K562 (cell line): ENCODE results near the gene DNAAF3. TPM values are rescaled to one million over a fixed set of nuclear protein-coding genes. Genes with fewer than 3 reads are reported as not detected.
A peak's percentile ranks its signal among the peaks of the same experiment; 100 is the strongest.

Experiments
- ATAC-seq: fragments of 200-7000 bp; cut with Tn5 transposase; 3 replicates; pipeline ENCODE4 v1.9.1; 2020; ENCODE audit warnings: moderate library complexity
- BruUV-seq: library from RNA; stranded (reverse); fragments of 400-500 nt; replicated peaks from 2 replicates; lab custom pipeline; 2021; lab: Mats Ljungman, UMichigan
- CTCF ChIA-PET: fragments of 300-600 bp; formaldehyde crosslinking; extraction: SDS; loops from one replicate; lab custom pipeline; 2021; ENCODE audit warnings: low intra/inter-chr PET ratio; lab: Yijun Ruan, JAX
- POLR2A ChIA-PET: fragments of 300-600, 350-650 bp; sonication (Branson Sonifier 250); formaldehyde crosslinking; extraction: SDS; loops from one replicate; lab custom pipeline; 2021; ENCODE audit warnings: antibody characterized with exemption, inconsistent platforms; lab: Yijun Ruan, JAX
- DNase-seq, 4 experiments: peaks; one replicate each; pipeline versions ENCODE4 v3.0.0 to v3.0.0-alpha.2; 2011 to 2018; ENCODE audit warnings: low spot score in 3 of 4, mixed read lengths in 3 of 4; ENCODE audit errors: extremely low read depth in 1 of 4
- FAIRE-seq: peaks from 2 replicates; lab custom pipeline; 2011; peaks lifted over from hg19 to GRCh38; lab: Jason Lieb, UNC
- H2AFZ ChIP-seq: 2 replicates; pipeline ENCODE4 v1.6.0; 2011; ENCODE audit warnings: low read depth, low read length, control low read depth, inconsistent platforms
- H3K27ac ChIP-seq: fragments of 200-600 bp; 3 replicates; pipeline ENCODE4 v1.8.0; 2011; ENCODE audit warnings: low read depth, mild to moderate bottlenecking, control low read depth, inconsistent platforms, low read length, moderate library complexity, mixed read lengths; ENCODE audit errors: extremely low read depth
- H3K27me3 ChIP-seq, 2 experiments: fragments of 300-600 bp in 1 of 2; 2 replicates in 1 of 2; 3 replicates in 1 of 2; pipeline versions ENCODE4 v1.6.0 to v1.8.0; 2011; ENCODE audit warnings: inconsistent platforms in 2 of 2, low read length in 2 of 2, mild to moderate bottlenecking in 1 of 2, mixed read lengths in 1 of 2, moderate library complexity in 1 of 2; ENCODE audit not compliant: control insufficient read depth in 2 of 2, insufficient read depth in 2 of 2
- H3K36me3 ChIP-seq: fragments of 300-600 bp; 3 replicates; pipeline ENCODE4 v1.8.0; 2011; ENCODE audit warnings: mild to moderate bottlenecking, low read length, inconsistent platforms; ENCODE audit not compliant: control insufficient read depth, insufficient read depth
- H3K4me1 ChIP-seq, 2 experiments: fragments of 200-600 bp in 1 of 2; replicated peaks in 1 of 2; 2 replicates in 1 of 2; 3 replicates in 1 of 2; pipeline versions ENCODE4 v1.5.1 to v1.8.0; 2011; ENCODE audit warnings: inconsistent platforms in 2 of 2, low read length in 2 of 2, mild to moderate bottlenecking in 1 of 2, mixed read lengths in 1 of 2, moderate library complexity in 1 of 2; ENCODE audit not compliant: control insufficient read depth in 2 of 2, insufficient read depth in 2 of 2
- H3K4me2 ChIP-seq: 2 replicates; pipeline ENCODE4 v1.6.1; 2011; ENCODE audit warnings: low read length, control low read depth, inconsistent platforms, mixed read lengths; ENCODE audit not compliant: insufficient read depth
- H3K4me3 ChIP-seq: fragments of 200-600 bp; sonication (generic), shearing (Covaris generic); 2 replicates; pipeline ENCODE4 v1.5.1; 2016; ENCODE audit warnings: control low read depth, inconsistent platforms
- H3K79me2 ChIP-seq: fragments of 200-600 bp; 3 replicates; pipeline ENCODE4 v1.8.0; 2011; ENCODE audit warnings: low read length, inconsistent platforms; ENCODE audit not compliant: control insufficient read depth, insufficient read depth
- H3K9ac ChIP-seq, 2 experiments: 2 replicates each; pipeline versions ENCODE4 v1.6.0 to v1.6.1; 2011; ENCODE audit warnings: low read depth in 2 of 2, low read length in 2 of 2, control low read depth in 1 of 2, inconsistent platforms in 1 of 2, mild to moderate bottlenecking in 1 of 2, mixed read lengths in 1 of 2; ENCODE audit not compliant: insufficient read depth in 1 of 2
- H3K9me1 ChIP-seq: one replicate; pipeline ENCODE4 v1.6.0; 2011; ENCODE audit warnings: inconsistent platforms, mild to moderate bottlenecking, low read length, moderate library complexity; ENCODE audit not compliant: control insufficient read depth, insufficient read depth
- H3K9me3 ChIP-seq: replicated peaks from 2 replicates; pipeline ENCODE4 v1.5.1; 2011; ENCODE audit warnings: low read depth, low read length, inconsistent platforms; ENCODE audit not compliant: control insufficient read depth, insufficient read depth
- H4K20me1 ChIP-seq: replicated peaks from 2 replicates; pipeline ENCODE4 v1.6.1; 2011; ENCODE audit warnings: low read length, inconsistent platforms, mixed read lengths; ENCODE audit not compliant: control insufficient read depth, insufficient read depth
- ATF7 ChIP-seq: fragments of 450-650 bp; IDR thresholded peaks from 2 replicates; pipeline ENCODE4 v1.7.1; 2014; ENCODE audit warnings: mild to moderate bottlenecking, moderate library complexity
- CHD1 ChIP-seq: fragments of 200-600 bp; sonication (generic); IDR thresholded peaks from one replicate; pipeline ENCODE4 v1.6.1; 2012; ENCODE audit warnings: mild to moderate bottlenecking, moderate library complexity, low read length, inconsistent platforms
- COPS2 ChIP-seq: fragments of 450-650 bp; conservative IDR thresholded peaks from 2 replicates; pipeline ENCODE4 v1.6.1; 2016; ENCODE audit warnings: mild to moderate bottlenecking, moderate library complexity
- FOXM1 ChIP-seq, 2 experiments: fragments of 450-650 bp in 1 of 2; sonication (generic) in 1 of 2; formaldehyde crosslinking in 1 of 2; IDR thresholded peaks; 2 replicates each; pipeline versions ENCODE4 v1.6.1 to v1.9.0; 2017 to 2022; ENCODE audit warnings: low read depth in 2 of 2, mild to moderate bottlenecking in 2 of 2, missing genetic modification reagents in 1 of 2, moderate library complexity in 1 of 2
- LEF1 ChIP-seq: fragments of 450-650 bp; IDR thresholded peaks from 2 replicates; pipeline ENCODE4 v1.6.1; 2016; ENCODE audit warnings: mild to moderate bottlenecking
- NR2F6 ChIP-seq: fragments of 450-650 bp; formaldehyde crosslinking; IDR thresholded peaks from 2 replicates; pipeline ENCODE4 v1.4.0; 2020; ENCODE audit warnings: mild to moderate bottlenecking
- POLR2AphosphoS2 ChIP-seq: IDR thresholded peaks from 2 replicates; pipeline ENCODE4 v1.6.1; 2012; ENCODE audit warnings: low read length, improper control_type of control experiment
- PRMT5 ChIP-seq: sonication (generic); formaldehyde crosslinking; IDR thresholded peaks from 2 replicates; pipeline ENCODE4 v1.5.0; 2020; ENCODE audit warnings: missing genetic modification reagents
- RBBP5 ChIP-seq: fragments of 200-600 bp; sonication (generic); IDR thresholded peaks from 2 replicates; pipeline ENCODE4 v1.6.1; 2012; ENCODE audit warnings: borderline replicate concordance, mild to moderate bottlenecking, low read length, control low read depth, inconsistent platforms; ENCODE audit not compliant: insufficient read depth, poor library complexity, severe bottlenecking
- SAP30 ChIP-seq: fragments of 200-600 bp; sonication (generic); IDR thresholded peaks from 2 replicates; pipeline ENCODE4 v1.6.1; 2012; ENCODE audit warnings: borderline replicate concordance, low read depth, mild to moderate bottlenecking, moderate library complexity, low read length, control low read depth, inconsistent platforms; ENCODE audit not compliant: insufficient read depth, poor library complexity, severe bottlenecking
- YBX1 ChIP-seq: fragments of 450-650 bp; IDR thresholded peaks from 2 replicates; pipeline ENCODE4 v1.7.1; 2016; ENCODE audit warnings: mild to moderate bottlenecking
- ZFX ChIP-seq: sonication (generic); formaldehyde crosslinking; IDR thresholded peaks from 2 replicates; pipeline ENCODE4 v1.8.0; 2022; ENCODE audit warnings: mild to moderate bottlenecking, missing genetic modification reagents, moderate library complexity
- ZNF253 ChIP-seq: fragments of 250-450 bp; sonication (Bioruptor Pico); conservative IDR thresholded peaks from 2 replicates; pipeline ENCODE4 v1.6.1; 2021; ENCODE audit warnings: mild to moderate bottlenecking
- ZNF717 ChIP-seq: fragments of 250-450 bp; sonication (Bioruptor Pico); IDR thresholded peaks from 2 replicates; pipeline ENCODE4 v1.5.0; 2021
- WGBS: fragments of 100-300 bp; shearing (Covaris generic); methylation state at CpG from one replicate; pipeline ENCODE4 v1.1.6; 2016; ENCODE audit warnings: low coverage, mixed read lengths; ENCODE audit not compliant: insufficient coverage; ENCODE audit errors: missing lambda C conversion rate; 5-methylcytosine and 5-hydroxymethylcytosine counted together
- in situ Hi-C: fragments of 300-500 bp; cut with MboI; formaldehyde crosslinking; loops from 4 replicates; pipeline ENCODE4 v1.15.0; 2018; ENCODE audit warnings: inconsistent platforms, mixed read lengths
- intact Hi-C: fragments of 100-400 bp; cut with micrococcal nuclease; formaldehyde crosslinking; loops from 2 replicates; pipeline ENCODE4 v1.14.2; 2022
- polyA plus RNA-seq, 8 experiments: library from polyadenylated mRNA; depleted of rRNA in 4 of 8; stranded (reverse) in 5 of 8; unstranded in 3 of 8; fragments of >200 nt; fragmentation: Nextera tagmentation in 2 of 8; fragmentation: Illumina TruSeq in 1 of 8; extraction: Ambion mirVana in 2 of 8; extraction: Trizol in 1 of 8; gene quantifications; 2 replicates each; pipeline versions ENCODE4 v1.2.1 to v1.2.3, GENCODE V29; 2011 to 2014; ENCODE audit warnings: inconsistent platforms in 1 of 8, missing spikeins in 1 of 8
- total RNA-seq, 7 experiments: library from RNA; depleted of rRNA in 6 of 7; stranded (reverse); fragments of >200 nt in 6 of 7; fragmentation: Illumina TruSeq in 2 of 7; extraction: Trizol in 2 of 7; gene quantifications; 2 replicates each; pipeline versions ENCODE4 v1.2.1 to v1.2.3, GENCODE V29; 2011 to 2021; ENCODE audit warnings: low replicate concordance in 1 of 7
- TF ChIP-seq, protein P1 (sequence below): sonication (generic); formaldehyde crosslinking; IDR thresholded peaks from 2 replicates; pipeline ENCODE4 v1.4.0; 2020; ENCODE audit warnings: mild to moderate bottlenecking, missing genetic modification reagents

DNAAF3 gene
- total and polyA plus RNA-seq, 9 of the 15 experiments (the other 6 are each of a cell fraction or from before 2014, with no cell fraction given) = 21.6 to 61.5 (median 43.0) TPM

DNA sequence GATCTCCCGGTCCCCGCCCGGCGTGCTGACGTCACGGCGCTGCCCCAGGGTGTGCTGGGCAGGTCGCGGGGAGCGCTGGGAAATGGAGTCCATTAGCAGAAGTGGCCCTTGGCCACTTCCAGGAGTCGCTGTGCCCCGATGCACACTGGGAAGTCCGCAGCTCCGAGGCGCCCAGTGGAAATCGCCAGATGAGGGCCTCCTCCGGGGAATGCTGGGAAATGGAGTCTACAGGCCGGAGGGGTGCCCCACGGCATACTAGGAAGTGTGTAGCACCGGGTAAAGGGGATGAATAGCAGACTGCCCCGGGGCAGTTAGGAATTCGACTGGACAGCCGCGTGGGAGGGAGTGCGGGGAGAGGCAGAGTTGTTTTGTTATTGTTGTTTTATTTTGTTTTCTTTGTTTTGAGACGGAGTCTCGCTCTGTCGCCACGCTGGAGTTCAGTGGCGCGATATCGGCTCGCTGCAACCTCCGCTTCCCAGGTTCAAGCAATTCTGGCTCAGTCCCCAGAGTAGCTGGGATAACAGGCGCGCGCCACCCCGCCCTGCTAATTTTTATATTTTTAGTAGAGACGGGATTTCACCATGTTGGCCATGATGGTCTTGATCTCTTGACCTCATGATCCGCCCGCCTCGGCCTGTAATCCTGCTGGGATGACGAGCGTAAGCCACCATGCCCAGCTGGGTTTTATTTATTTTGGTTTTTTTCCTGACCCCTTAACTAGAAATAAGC lies 48.6 kb downstream of the DNAAF3 start (continued):
- TF ChIP-seq, protein P1, sequence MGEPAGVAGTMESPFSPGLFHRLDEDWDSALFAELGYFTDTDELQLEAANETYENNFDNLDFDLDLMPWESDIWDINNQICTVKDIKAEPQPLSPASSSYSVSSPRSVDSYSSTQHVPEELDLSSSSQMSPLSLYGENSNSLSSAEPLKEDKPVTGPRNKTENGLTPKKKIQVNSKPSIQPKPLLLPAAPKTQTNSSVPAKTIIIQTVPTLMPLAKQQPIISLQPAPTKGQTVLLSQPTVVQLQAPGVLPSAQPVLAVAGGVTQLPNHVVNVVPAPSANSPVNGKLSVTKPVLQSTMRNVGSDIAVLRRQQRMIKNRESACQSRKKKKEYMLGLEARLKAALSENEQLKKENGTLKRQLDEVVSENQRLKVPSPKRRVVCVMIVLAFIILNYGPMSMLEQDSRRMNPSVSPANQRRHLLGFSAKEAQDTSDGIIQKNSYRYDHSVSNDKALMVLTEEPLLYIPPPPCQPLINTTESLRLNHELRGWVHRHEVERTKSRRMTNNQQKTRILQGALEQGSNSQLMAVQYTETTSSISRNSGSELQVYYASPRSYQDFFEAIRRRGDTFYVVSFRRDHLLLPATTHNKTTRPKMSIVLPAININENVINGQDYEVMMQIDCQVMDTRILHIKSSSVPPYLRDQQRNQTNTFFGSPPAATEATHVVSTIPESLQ = 0 out of 2 replicates have a peak, but pooled peaks have one; percentile 24
- TF ChIP-seq YBX1 (no peak), ZNF253 (no peak), FOXM1 (IDR thresholded peaks at IDR 0.05; ENCODE audit: low read depth) (no peak), FOXM1 (CRISPR knock-in tag; IDR thresholded peaks at IDR 0.05; ENCODE audit: low read depth) (no peak)
- TF ChIP-seq, all 486 proteins: peak for 139

DNA sequence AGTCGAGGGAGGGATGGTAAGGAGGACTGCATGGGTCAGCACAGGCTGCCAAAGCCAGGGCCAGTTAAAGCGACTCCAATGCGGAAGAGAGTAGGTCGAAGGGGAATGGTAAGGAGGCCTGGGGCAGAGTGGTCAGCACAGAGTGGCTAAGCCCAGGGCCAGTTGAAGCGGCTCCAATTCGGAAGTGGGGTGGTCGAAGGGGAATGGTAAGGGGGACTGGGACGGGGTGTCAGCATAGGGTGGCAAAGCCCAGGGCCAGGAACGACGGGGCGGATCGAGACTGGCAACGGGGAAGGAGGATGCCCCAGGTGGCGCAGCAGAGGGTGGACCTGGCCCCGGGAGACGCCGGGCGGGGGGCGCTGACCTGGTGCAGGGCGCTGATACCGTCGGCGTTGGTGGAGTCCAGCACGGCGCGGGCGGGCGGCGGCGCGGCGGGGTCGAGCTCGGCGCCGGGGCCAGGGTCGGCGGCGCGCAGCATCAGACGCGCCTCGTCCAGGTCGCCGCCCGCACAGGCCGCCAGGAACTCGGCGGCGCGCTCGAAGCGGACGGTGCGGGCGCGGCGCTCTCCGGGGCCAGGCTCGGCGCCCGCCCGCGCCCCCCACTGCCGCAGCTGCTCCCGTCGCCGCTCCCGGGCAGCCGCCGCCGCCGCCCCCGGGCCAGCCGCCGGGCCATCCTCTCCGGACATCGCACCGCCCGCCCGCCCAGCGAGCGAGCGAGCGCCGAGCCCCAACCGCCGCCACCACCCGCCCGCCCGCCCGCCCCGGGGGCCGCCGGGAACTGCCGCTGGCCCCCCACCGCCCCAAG lies 49.4 kb downstream of the DNAAF3 start, which contains the start of gene PPP1R12C:
TSS of gene PPP1R12C (minus strand) at position 779 of the 804 bp plus-strand sequence. CDS start at position 685, 94 bp downstream.
- H3K27me3 ChIP-seq = no peaks in the 10 kb centered on the region
- in situ Hi-C loops = no loop called here
- peak within 1 kb of the TSS; percentile 89 for H3K4me3 ChIP-seq
- intact Hi-C loops = no loop called here
- peak; percentile 3 for ATAC-seq
- BruUV-seq = no TSS peak
- peaks cover 23% of the 10 kb centered on the region; the same call in 2 of the 3 replicates for H3K36me3 ChIP-seq
- 2% methylated on average over 29 of the region's 97 CpGs for WGBS
- H3K4me2 ChIP-seq = peak within 1 kb of the TSS; percentile 98
- peak in 2 of 4 experiments; percentile 18 to 39 for DNase-seq
- no peak for FAIRE-seq
- ChIA-PET CTCF (no interaction called here), POLR2A (interaction anchor here (0.7 to 1.7 kb wide), 7 partner anchors 10 to 290 kb away, joined by 3 to 9 read pairs (median 5); partner anchors contain the start of genes DNAAF3 and UBE2S)
- peaks cover 38 to 64% of the 10 kb centered on the region in 2 experiments for H3K4me1 ChIP-seq
- peaks cover 53% of the 10 kb centered on the region for H3K79me2 ChIP-seq
- peaks cover 33% of the 10 kb centered on the region for H4K20me1 ChIP-seq
- H3K9me1 ChIP-seq = peaks cover 4% of the 10 kb centered on the region
- peak within 1 kb of the TSS; percentile 98 for H2AFZ ChIP-seq
- H3K9ac ChIP-seq = peak within 1 kb of the TSS; percentile 87 to 98
- H3K9me3 ChIP-seq = no peaks in the 10 kb centered on the region
- H3K27ac ChIP-seq = peak within 1 kb of the TSS; percentile 91
- TF ChIP-seq COPS2 = no peak
- no peak for TF ChIP-seq ZFX (CRISPR knock-in tag)
- TF ChIP-seq SAP30 = peak; percentile 80
- TF ChIP-seq ZNF717 (CRISPR knock-in tag) = no peak
- peak; percentile 3 for TF ChIP-seq RBBP5
- TF ChIP-seq PRMT5 (CRISPR knock-in tag) = no peak
- TF ChIP-seq POLR2AphosphoS2 = no peak
- TF ChIP-seq LEF1 = no peak
- no peak for TF ChIP-seq NR2F6
- TF ChIP-seq ATF7 = no peak
- peak; percentile 87 for TF ChIP-seq CHD1
